Tibial artery (tissue), 4 donors: ENCODE measurements around the gene SORT1.

Experiments
- DNase-seq, 2 donors: peaks; one replicate each; pipeline ENCODE4 v3.0.0-alpha.2; 2019
- H3K27ac ChIP-seq, 2 donors: fragments of 200-600 bp; sonication (generic) in 1 of 2; 1 replicate in 1 of 2; 2 replicates in 1 of 2; pipeline ENCODE4 v1.5.1; 2018 to 2019; ENCODE audit warnings: mild to moderate bottlenecking in 1 of 2
- H3K27me3 ChIP-seq, 2 donors: fragments of 200-600 bp; sonication (generic) in 1 of 2; one replicate each; pipeline versions ENCODE4 v1.5.1 to v1.6.0; 2016 to 2019
- H3K36me3 ChIP-seq, 3 donors: fragments of 200-600 bp; sonication (generic) in 2 of 3; one replicate each; pipeline ENCODE4 v1.5.1; 2016 to 2019; ENCODE audit warnings: mild to moderate bottlenecking in 2 of 3
- H3K4me1 ChIP-seq, 4 donors: fragments of 200-600 bp; sonication (generic) in 2 of 4; 1 replicate in 3 of 4; 2 replicates in 1 of 4; pipeline ENCODE4 v1.5.1; 2016 to 2019
- H3K4me3 ChIP-seq, 2 donors: fragments of 200-600 bp; sonication (generic) in 1 of 2; 1 replicate in 1 of 2; 2 replicates in 1 of 2; pipeline ENCODE4 v1.5.1; 2018 to 2019; ENCODE audit warnings: mild to moderate bottlenecking in 2 of 2
- H3K9me3 ChIP-seq, 3 donors: fragments of 200-600 bp; sonication (generic) in 1 of 3; one replicate each; pipeline ENCODE4 v1.5.1; 2016 to 2019
- intact Hi-C: fragments of 100-400 bp; cut with DNase I; formaldehyde crosslinking; loops from one replicate; pipeline ENCODE4 v1.15.0; 2023; ENCODE audit warnings: low total_unique reads
- TF ChIP-seq, protein P1 (sequence below), 2 experiments: fragments of 200-600 bp in 1 of 2; fragments of 450-650 bp in 1 of 2; IDR thresholded peaks; one replicate each; pipeline ENCODE4 v1.5.1; 2017 to 2019; ENCODE audit warnings: antibody characterized with exemption in 2 of 2, mild to moderate bottlenecking in 1 of 2, moderate library complexity in 1 of 2

Gene SORT1

DNA sequence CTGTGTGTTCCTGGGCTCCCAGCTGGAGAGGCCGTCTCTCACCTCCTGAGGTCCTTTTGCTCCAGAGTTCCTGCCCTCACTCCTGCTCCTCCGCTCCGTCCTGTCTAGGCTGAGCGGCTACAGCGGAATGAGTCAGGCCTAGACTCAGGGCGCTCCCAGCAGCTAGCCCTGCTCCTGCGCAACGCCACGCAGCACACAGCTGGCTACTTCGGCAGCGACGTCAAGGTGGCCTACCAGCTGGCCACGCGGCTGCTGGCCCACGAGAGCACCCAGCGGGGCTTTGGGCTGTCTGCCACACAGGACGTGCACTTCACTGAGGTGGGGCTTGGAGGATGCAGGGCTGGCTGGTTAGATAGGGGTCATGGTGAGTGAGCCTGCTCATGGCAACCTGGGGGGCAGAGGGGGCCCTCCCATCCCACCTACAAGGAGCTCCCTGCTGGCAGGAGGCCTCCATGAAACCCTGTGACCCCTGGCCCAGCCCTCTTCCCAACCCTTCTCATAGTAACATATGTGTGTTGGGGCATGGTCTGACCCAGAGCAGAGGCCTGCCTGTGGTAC lies 129.9 kb downstream of the SORT1 start:
- H3K9me3 ChIP-seq, result no peaks in the 10 kb centered on the region
- no peak overlapping the region for H3K4me3 ChIP-seq
- peaks cover 0 to 70% (median 4%) of the 10 kb centered on the region in 3 donors for H3K36me3 ChIP-seq
- DNase-seq, result no peak
- H3K4me1 ChIP-seq, result peaks cover 0 to 13% (median 3%) of the 10 kb centered on the region in 4 donors
- H3K27ac ChIP-seq, result no peak overlapping the region
- TF ChIP-seq, protein P1, sequence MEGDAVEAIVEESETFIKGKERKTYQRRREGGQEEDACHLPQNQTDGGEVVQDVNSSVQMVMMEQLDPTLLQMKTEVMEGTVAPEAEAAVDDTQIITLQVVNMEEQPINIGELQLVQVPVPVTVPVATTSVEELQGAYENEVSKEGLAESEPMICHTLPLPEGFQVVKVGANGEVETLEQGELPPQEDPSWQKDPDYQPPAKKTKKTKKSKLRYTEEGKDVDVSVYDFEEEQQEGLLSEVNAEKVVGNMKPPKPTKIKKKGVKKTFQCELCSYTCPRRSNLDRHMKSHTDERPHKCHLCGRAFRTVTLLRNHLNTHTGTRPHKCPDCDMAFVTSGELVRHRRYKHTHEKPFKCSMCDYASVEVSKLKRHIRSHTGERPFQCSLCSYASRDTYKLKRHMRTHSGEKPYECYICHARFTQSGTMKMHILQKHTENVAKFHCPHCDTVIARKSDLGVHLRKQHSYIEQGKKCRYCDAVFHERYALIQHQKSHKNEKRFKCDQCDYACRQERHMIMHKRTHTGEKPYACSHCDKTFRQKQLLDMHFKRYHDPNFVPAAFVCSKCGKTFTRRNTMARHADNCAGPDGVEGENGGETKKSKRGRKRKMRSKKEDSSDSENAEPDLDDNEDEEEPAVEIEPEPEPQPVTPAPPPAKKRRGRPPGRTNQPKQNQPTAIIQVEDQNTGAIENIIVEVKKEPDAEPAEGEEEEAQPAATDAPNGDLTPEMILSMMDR (IDR thresholded peaks at IDR 0.05), result no peak
- H3K27me3 ChIP-seq, result no peaks in the 10 kb centered on the region
- intact Hi-C loops, result loop anchor here (5.0 to 10.0 kb wide), 2 partner anchors 139 to 217 kb away; partner anchors contain the start of gene ATXN7L2

DNA sequence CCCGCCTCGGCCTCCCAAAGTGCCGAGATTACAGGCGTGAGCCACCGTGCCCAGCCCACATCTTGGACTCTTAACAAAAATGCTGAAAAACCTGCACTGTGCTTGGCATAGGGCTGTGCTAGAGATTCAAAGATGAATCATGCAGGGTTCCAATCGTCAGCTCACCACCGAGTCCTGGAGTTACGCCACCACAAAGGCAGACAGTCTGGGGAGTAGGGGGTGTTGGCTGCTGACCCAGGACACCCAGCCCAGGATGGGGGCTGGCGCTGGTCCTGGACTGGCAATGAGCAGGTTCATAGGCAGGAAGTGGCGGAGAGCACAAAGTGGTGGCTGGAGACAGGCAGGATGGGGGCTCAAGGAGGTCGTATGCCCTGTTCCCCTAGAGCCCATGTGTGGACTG lies 130.8 kb downstream of the SORT1 start:
- Histone ChIP-seq H3K4me3 (no peak overlapping the region), H3K4me1 (peaks cover 0 to 15% (median 3%) of the 10 kb centered on the region in 4 donors), H3K9me3 (no peaks in the 10 kb centered on the region), H3K36me3 (peaks cover 0 to 63% (median 4%) of the 10 kb centered on the region in 3 donors), H3K27me3 (no peaks in the 10 kb centered on the region), H3K27ac (no peak overlapping the region)
- TF ChIP-seq, protein P1 (IDR thresholded peaks at IDR 0.05), result no peak
- intact Hi-C loops, result loop anchor here (5.0 to 10.0 kb wide), 2 partner anchors 140 to 218 kb away; partner anchors contain the start of gene ATXN7L2
- no peak for DNase-seq

DNA sequence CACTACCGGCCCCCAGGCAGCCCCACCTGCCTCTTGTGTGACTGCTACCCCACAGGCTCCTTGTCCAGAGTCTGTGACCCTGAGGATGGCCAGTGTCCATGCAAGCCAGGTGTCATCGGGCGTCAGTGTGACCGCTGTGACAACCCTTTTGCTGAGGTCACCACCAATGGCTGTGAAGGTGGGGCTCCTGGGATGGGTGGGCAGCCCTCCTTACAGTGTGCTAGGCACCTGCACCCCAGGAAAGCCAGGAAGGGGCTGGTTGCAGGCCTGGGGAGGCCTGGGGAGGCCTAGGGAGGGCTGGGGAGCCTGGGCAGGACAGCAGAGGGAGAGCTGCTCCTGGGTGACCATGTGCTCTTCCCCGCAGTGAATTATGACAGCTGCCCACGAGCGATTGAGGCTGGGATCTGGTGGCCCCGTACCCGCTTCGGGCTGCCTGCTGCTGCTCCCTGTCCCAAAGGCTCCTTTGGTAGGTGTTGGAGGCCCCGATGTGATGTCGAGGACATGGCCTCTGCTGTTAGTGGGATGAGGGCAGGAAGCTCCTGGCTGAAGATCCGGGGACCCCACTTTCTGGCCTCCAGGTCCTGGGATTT lies 131.9 kb downstream of the SORT1 start:
- Histone ChIP-seq H3K4me3 (no peak overlapping the region), H3K9me3 (no peaks in the 10 kb centered on the region), H3K4me1 (peaks cover 0 to 15% (median 3%) of the 10 kb centered on the region in 4 donors), H3K27me3 (no peaks in the 10 kb centered on the region), H3K27ac (no peak overlapping the region), H3K36me3 (peaks cover 0 to 64% (median 4%) of the 10 kb centered on the region in 3 donors)
- intact Hi-C loops, result loop anchor here (5.0 to 10.0 kb wide), 2 partner anchors 141 to 219 kb away; partner anchors contain the start of gene ATXN7L2
- DNase-seq, result no peak
- TF ChIP-seq, protein P1 (IDR thresholded peaks at IDR 0.05), result no peak

DNA sequence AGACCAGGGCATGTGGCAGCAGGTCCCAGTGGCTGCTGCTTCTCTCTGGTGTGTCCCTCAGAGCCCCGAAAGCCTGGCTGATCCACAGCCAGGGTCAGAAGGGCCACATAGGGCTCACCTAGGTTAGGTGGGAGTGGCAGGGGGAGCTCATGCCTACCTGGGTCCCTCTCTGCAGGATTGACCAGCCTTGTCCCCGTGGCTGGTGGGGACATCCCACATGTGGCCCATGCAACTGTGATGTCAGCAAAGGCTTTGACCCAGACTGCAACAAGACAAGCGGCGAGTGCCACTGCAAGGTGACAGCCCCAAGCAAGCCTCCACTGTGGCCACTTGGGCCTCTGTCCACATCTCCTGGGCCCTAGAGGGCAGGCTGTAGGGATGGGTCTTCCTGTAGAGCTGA lies 132.7 kb downstream of the SORT1 start:
- no peak for DNase-seq
- no peak overlapping the region for H3K4me3 ChIP-seq
- H3K27ac ChIP-seq, result no peak overlapping the region
- intact Hi-C loops, result loop anchor here (5.0 to 10.0 kb wide), 2 partner anchors 142 to 220 kb away; partner anchors contain the start of gene ATXN7L2
- no peaks in the 10 kb centered on the region for H3K9me3 ChIP-seq
- peaks cover 0 to 58% (median 4%) of the 10 kb centered on the region in 3 donors for H3K36me3 ChIP-seq
- no peaks in the 10 kb centered on the region for H3K27me3 ChIP-seq
- TF ChIP-seq, protein P1 (IDR thresholded peaks at IDR 0.05), result no peak
- H3K4me1 ChIP-seq, result peaks cover 0 to 15% (median 3%) of the 10 kb centered on the region in 4 donors

DNA sequence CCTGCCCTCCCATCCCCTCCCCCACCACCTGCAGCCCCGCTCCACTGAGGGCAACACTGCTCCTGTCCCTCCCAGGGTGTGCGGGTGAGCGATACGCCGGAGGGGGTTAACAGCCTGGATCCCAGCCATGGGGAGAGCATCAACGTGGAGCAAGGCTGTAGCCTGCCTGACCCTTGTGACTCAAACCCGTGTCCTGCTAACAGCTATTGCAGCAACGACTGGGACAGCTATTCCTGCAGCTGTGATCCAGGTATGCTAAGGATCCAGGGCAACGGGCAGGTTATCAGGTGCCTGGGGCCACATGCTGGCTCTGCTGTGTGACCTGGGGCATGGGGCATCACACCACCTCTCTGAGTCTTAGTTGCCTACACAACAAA lies 133.4 kb downstream of the SORT1 start:
- H3K4me3 ChIP-seq, result no peak overlapping the region
- TF ChIP-seq, protein P1 (IDR thresholded peaks at IDR 0.05), result no peak
- DNase-seq, result no peak
- intact Hi-C loops, result loop anchor here (10.0 kb wide), 1 partner anchor 220 kb away; the partner anchor contains the start of gene ATXN7L2
- no peak overlapping the region for H3K27ac ChIP-seq
- H3K27me3 ChIP-seq, result no peaks in the 10 kb centered on the region
- H3K36me3 ChIP-seq, result peaks cover 0 to 53% (median under 1%) of the 10 kb centered on the region in 3 donors
- peaks cover 0 to 15% (median 3%) of the 10 kb centered on the region in 4 donors for H3K4me1 ChIP-seq
- H3K9me3 ChIP-seq, result no peaks in the 10 kb centered on the region
